HG03139 (cell line): Measurements from ENCODE around the gene CFAP92.

Experiments used
- ATAC-seq: cut with Tn5 transposase; IDR thresholded peaks from one replicate; pipeline ENCODE4 v1.9.1; 2021; ENCODE audit not compliant: unreplicated experiment

The CFAP92 gene

DNA sequence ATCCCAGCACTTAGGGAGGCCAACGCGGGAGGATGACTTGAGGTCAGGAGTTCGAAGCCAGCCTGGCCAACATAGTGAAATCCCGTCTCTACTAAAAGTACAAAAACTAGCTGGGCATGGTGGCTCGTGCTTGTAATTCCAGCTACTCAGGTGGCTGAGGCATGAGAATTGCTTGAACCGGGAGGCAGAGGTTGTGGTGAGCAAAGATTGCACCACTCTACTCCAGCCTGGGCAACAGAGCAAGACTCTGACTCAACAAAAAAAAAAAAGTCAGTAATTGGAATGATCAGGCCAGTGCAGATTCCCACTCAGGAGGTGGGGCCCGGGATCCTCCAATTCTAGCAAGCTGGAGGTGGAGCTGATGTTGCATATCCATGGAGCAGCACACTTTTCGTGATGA is 5.6 kb downstream of the CFAP92 start:
- no peak for ATAC-seq

DNA sequence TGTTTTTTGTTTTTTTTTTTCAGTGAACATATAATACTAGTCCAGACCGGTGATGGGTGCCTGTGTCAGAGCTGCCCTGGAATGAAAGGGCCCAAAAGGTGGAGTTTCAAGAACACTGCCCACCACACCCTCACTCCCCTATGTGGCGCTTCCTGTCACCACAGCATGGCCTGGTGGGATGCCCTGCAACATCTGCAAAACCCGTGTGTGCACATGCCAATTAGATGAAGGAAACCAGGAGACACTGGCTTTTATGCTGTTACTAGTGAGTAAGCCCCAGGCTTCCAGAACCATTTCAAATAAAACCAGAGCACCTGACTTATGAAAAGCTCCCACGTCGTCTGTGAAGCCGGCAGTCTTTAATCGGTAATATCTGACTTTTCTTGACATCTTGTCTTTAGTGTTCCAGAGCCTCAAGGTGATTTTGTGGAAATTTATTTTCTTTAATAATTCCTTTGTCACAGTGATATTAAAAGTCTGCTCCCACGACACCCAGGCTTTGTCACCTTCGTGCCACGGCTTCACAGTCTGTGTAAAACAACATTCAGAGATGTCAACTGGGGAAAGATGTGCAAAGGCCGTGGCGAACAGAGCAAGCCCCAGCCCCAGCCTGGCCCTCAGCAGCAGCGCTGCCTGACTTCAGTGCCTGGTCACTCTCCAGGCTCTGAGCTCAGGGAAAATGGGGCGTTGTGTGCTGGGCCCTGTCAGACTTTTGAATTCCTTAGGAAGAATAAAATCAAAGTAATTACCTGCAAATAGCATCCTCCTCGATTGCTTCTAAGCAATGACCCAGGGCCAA is 6.4 kb downstream of the CFAP92 start:
- no peak for ATAC-seq

DNA sequence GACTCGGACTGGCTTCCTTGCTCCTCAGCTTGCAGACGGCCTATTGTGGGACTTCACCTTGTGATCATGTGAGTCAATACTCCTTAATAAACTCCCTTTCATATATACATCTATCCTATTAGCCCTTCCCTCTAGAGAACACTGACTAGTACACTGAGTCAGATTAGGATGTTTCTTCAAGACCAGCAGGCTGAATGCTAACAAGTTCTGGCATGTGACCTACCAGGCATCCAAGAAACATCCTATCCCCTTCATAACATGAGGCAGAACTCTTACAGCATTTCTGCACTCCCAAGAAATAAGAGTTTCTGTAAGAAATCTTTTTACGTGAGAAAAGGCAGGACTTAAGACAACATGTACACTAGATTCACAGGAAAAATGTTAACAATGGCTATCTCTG is 9.3 kb downstream of the CFAP92 start:
- no peak for ATAC-seq

DNA sequence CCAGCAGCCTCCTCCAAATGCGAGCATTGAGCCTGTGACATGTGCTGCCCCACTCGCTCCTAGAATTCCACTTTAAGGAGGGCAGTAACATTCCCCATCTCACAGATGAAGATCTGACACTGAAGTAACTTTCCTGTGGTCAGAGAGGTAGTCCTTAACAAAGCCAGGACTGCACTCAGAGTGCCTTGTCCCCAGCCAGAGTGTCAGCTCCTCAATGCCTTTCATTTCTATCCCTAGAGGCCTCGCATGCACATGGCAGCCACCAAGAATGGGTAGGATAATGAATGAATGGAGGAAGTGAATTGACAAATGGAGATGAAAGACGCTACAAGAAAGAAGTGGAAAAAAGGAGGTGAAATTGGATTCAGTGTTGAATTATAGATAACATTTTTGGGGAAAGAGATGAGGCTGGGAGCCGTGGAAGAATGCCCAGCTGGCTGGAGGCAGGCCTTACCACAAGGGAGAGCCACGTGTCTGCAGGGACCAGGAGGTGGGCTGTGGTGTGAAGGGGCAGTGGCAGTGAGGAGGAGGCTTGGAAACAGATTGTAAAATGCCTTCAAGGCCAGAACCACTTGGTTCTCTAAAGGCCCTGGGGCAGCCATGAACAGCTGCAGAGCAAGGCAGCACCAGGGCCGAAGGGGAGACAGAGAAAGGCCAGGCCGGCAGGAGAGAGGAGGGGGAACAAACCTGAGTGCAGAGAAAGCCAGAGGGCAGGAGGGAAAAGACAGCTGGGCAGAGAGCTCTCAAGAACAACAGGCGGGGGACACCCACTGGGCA is 10.4 kb downstream of the CFAP92 start:
- no peak for ATAC-seq

DNA sequence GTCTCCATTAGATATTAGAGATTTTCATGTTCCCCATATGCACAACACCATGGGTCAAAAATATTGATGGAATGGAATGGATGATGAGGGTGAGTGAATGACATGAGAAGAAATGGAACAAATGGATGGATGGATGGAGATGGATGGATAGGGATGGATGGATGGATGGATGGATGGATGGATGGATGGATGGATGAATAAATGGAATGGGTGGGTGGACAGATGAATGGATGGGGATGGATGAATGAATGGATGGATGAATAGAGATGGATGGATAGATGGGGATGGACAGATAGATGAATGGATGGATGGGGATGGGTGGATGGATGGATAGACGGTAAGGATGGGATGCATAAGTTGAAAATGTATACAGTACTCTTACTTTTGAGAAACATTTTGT is 18.6 kb downstream of the CFAP92 start:
- no peak for ATAC-seq

DNA sequence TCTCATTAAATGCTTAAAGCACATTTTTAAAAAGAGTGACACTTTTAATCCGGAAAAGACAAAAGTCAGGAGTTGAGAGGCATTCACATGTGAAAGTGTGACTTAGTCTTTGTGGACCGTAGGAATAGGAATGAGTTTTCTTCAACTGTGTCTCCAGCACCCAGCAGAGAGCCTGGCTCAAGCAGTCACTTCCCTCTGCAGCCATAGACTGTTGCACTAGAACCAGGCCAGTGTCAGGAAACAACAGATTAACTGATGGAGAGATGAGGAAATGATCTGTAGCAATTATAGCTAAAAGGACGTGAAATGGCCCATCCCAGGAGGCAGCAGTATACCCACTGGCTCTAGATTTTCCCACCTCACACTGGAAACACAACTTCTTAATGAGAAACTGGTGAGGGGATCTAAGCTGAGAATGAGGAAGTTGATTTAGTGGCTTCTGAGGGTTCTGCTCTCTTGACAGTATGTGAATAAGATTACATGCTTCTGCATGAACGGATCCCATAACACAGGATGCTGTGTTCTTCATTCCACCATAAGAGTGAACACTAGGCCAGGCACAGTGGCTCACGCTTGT is 19.8 kb downstream of the CFAP92 start:
- ATAC-seq: no peak

DNA sequence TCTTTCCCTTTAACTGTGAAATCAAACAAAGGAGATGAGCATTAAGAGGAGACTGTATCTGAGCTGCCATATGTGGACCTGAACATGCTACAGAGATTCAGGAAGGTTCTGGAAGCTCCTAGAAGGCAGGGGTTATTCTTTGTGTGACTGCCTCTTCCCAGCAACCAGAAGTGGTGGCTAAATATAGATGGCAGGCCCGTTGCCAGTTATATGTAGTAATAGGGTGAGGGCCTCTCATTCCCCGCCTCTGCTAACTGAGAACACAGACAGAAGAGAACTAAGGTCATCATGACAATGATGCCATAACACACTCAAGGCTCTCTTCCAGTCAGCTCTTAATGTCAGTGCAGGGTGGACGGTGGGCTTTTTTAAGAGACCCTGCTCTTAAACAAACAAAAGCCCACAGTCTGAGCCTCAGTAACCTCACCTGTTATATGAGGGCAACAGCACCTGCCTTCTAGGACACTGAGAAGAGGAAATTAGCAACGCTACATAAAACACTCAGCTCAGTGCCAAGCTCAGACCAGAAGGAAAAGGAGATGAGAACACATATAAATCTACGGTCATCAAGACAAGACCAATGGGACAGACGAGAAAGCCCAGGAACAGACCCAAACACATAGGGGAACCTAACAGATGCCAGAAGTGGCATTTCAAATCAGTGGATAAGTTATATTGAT is 22.3 kb downstream of the CFAP92 start:
- ATAC-seq: no peak

DNA sequence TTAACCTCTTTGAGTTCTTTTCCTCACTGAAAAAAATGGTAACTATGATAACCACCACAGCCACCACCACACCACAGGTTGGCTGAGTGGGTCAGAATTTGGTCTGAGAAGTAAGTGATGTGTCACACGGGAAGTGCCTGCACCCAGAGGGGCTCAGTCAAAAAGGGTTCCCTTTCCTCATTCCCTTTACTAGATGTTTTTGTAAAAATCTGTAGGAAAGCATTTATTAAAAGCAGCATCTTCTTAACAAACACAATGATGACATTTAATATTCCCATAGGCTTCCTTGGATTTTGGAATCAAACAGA is 23.2 kb downstream of the CFAP92 start:
- ATAC-seq: no peak

DNA sequence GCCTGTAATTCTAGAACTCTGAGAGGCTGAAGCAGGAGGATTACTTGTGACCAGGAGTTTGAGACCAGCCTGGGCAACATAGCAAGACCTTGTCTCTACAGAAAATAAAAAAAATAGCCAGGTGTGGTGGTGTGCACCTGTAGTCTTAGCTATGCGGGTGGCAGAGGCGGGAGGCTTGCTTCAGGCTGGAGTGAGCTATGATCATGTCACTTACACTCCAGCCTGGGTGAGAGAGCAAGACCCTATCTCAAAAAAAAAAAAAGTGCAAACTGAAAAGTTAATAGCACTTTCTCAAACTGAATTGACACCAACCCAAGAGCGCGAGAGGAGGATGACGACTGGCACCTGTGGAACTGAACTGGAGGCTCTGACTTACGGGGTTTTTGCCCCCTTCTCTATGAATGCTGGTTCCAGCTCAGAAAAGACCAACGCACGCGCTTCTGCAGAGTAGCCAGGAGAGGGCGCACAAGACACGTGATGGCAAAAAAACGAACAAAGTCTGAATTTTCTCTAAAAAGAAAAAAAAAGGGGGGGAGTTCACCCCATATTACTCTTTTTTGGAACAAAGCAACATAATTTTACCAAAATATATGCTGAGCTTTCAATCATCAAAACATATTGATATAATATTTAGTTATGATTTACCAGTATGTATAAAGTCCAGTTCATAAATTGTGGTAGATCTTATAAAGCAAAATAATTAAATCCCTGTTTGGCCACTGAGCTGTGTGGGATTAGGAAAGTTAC is 23.7 kb downstream of the CFAP92 start:
- no peak for ATAC-seq

DNA sequence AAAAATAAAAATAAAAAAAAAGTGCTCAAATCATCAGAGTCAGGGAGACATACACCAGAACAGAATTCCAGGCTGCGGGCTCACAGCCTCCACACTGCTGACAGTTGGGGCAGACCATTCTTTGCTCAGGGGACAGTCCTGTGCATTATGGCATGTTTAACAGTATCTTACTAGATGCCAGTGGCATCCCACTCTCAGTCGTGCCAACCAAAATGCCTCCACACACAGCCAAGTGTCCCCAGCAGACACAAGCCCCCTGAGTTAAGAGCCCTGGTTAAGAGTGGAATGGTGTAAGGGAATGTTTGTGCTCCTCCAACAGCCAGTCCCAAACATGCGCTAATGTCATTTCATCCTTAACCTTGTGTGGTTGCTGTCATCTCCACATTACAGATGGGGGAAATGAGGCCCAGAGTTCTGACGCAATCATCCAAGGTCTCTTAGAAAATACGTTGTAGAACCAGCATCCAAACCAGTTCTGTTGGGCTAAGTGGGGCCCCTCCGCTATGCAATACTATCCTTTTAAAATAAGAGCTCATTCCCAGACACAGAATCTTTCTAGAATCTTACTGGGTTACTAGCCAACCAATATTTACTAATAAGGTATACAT is 26.0 kb downstream of the CFAP92 start:
- ATAC-seq: no peak

DNA sequence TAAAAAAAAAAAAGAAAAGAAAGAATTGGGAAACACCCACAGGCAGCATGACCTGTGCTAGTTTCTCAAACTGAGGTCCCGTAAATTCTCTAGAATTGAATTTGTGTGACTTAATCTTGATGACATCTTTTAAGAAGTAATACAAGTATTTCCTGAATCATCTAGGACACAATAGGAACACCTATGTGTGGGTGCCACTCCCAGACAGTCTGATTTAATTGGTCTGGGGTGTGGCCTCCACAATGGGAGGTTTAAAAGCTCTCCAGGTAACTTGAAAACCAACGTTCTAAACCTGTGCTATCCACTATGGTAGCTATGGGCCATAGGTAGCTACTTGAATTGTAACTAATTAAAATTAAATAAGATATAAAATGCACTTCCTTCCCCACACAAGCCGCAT is 28.1 kb downstream of the CFAP92 start:
- ATAC-seq: no peak

DNA sequence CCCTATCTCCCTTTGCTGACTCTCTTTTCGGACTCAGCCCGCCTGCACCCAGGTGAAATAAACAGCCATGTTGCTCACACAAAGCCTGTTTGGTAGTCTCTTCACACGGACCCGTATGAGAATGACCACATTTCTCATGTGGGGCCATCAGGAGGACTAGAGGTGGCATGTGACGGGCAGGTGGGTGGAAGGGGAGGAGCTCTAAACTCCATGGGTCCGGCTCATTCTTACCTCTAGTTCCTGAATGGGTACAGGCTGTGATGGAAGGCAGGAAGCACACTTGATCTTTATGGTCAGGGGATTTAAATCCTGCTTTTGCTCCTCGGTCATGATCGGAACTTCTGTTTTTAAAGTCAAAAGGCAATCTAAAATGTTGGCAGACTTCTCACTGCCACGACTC is 28.6 kb downstream of the CFAP92 start:
- no peak for ATAC-seq

DNA sequence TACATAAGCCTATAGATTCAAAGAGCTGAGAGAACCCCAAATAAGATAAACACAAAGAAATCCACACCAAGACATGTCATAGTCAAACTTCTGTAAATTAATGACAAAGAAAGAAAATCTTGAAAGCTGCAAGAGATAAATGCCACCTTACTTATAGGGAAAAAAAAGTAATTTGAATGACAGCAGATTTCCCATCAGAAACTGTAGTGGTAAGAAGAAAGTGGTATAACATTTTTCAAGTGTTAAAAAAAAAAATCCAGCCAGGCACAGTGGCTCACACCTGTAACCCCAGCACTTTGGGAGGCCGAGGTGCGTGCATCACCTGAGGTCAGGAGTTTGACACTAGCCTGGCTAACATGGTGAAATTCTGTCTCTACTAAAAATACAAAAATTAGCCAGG is 37.4 kb downstream of the CFAP92 start:
- ATAC-seq: no peak

DNA sequence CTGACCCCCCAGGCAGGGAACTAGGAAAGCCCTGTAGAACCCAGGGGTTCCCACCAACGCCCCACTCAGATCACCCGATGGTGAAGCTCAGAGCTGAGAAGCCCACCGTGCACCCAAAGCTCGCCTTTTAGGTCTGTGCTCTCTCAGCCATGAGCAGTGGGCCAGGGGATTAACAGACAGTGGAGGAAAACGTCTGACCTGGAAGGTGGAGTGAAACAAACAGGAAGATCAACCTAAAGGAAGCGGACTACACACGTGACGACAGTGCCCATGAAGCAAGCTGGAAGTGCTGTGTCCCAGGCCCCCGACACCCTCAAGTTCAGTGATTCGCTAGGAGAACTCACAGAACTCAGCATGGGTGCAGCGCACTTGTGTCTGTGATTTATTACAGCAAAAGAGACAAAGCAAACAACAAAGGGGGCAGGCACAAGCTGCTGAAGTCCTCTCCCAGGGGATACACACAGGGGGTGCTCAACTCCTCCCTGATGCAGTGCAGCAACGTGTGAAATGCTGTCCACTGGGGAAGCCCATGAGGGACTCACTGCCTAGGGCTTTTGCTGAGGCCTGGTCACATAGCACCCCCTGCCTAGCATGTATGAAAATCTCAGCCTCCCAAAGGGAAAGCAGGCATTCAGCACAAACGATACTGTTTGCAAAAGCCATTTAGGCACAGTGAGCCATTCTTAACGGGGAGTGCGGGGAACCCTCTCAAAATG is 43.5 kb downstream of the CFAP92 start:
- ATAC-seq: no peak

DNA sequence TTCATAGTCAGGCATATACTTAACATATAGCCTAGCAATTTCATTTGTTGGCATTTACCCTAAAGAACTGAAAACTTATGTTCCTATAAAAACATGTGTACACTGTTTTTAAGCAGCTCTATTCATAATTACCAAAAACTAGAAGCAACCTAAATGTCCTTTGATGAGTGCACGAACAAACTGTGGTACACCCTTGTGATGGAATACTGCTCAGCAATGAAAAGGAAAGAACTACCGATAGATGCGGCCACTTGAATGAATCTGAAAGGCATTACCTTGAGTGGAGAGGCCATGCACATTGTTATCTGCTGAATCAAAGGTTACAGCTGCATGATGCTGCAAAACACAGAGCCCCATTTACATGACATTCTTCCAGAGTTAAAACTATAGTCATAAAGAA is 44.7 kb downstream of the CFAP92 start:
- no peak for ATAC-seq

DNA sequence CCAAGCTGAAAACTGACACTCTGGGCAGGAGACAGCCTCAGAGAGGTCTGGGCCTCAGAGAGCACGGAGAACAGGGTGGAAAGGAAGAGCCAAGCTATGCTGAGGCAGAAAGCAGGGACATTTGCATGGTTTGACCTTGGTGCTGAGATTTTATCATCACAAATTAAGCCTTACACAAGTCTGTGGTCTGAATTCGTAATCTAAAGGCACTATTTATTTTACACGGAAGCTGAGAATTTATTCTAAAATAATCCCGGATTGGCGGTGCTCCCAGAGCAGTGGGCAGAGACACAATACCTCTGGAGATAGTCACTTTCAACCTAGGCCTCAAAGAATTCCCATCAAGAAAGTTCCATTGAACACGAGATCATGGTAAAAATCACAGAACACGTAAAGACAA is 47.5 kb downstream of the CFAP92 start:
- no peak for ATAC-seq

DNA sequence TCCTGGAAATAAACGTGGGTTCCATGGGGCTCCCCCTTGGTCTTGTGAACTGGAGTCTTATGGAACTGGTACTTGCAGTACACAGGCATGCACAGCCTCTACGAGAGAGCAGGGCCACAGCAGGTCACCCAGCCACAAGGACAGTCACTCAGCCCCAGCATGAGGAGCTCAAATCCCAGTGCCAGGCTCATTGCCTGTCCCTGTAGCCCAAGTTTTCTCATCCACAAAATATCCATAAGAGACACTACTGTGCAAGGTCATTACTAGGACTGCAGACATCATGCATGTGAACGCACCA is 48.0 kb downstream of the CFAP92 start:
- ATAC-seq: no peak

DNA sequence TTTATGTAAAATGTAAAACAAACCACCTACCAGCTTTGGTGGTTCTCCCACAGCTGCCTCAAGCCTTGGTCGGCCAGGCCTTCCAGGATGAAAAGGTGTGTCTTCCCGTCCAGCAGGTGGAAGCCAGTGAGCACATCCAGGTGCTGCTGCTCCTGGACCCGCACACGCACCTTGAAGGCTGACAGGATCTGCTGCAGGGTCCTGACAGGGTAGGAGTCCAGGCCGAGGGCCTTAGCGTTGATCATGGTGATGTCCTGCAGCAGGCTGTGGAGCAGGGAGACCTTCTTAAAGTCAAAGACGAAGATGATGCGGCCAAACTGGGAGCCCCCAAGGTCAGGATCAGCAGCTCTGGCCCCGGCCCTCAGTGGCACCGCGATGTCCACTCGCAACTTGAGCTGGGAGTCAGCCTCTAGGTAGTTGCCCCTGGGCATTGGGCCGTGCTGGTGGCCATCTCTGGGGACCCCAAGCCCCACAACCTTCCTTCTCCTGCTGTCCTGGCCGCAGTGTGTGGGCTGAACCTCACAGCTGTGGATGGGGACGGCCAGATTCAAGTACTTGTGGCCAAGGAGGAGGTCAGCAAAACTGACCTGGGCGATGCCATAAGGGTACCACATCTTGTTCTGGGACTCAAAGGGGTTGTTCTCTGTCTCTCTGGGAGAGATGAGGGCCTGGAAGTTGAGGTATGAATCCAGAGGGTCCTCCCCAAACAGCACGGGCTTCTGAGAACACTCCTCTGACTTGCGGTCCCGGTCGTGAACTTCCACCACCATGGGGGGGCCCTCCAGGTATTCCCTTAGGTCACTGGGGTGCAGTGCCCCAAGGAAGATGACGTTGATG is 48.6 kb downstream of the CFAP92 start:
- no peak for ATAC-seq

DNA sequence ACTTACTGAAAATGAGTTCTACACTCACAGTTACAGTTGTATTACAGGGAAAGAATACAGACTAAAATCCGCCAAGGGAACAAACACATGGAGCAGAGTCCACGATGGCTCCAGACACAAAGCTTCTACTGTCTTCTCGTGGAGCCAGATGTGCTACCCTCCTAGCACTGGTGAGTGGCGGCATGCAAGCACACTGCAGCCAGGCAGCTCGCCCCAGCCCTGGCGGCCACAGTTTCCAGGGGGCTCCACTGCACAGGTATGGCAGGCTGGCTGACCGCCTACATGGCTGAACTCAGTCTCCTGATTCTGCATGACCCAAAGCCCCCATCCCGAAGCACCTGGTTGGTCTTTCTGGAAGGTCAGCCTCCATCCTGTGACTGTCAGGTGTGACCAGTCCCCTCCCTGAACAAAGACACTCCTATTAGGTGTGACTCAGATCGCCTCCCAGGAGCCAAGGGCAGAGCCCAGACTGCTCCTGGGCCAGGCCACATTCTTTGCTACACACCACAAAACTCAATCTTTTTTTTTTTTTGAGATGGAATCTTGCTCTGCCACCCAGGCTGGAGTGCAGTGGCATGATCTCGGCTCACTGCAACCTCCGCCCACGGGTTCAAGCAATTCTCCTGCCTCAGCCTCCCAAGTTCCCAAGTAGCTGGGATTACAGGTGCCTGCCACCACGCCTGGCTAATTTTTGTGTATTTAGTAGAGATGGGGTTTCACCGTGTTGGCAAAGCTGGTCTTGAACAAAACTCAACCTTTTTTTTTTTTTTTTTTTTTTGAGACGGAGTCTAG is 51.5 kb downstream of the CFAP92 start:
- ATAC-seq: no peak
